Neural progenitor cell (in vitro differentiated cells): Measurements from ENCODE around the gene SIRPA. TPM values are rescaled to one million over a fixed set of nuclear protein-coding genes. Genes with fewer than 3 reads are reported as not detected.

Experiments used
- DNase-seq: peaks from one replicate; pipeline ENCODE4 v3.0.0-alpha.2; 2016; ENCODE audit warnings: low spot score
- H2AFZ ChIP-seq: fragments of 200-600 bp; sonication (generic); replicated peaks from 2 replicates; pipeline ENCODE4 v1.6.1; 2016; ENCODE audit warnings: antibody characterized with exemption
- H3F3A ChIP-seq: fragments of 200-600 bp; sonication (generic); 2 replicates; pipeline ENCODE4 v1.6.1; 2016; ENCODE audit warnings: antibody characterized with exemption, low read depth
- H3K27ac ChIP-seq: fragments of 200-600 bp; sonication (generic); 2 replicates; pipeline ENCODE4 v1.5.1; 2016; ENCODE audit warnings: mild to moderate bottlenecking
- H3K27me3 ChIP-seq: fragments of 200-600 bp; sonication (generic); 2 replicates; pipeline ENCODE4 v1.6.1; 2016; ENCODE audit warnings: mild to moderate bottlenecking, moderate library complexity
- H3K36me3 ChIP-seq: fragments of 200-600 bp; sonication (generic); 2 replicates; pipeline ENCODE4 v1.5.1; 2016
- H3K4me1 ChIP-seq: fragments of 200-600 bp; sonication (generic); 2 replicates; pipeline ENCODE4 v1.6.1; 2016; ENCODE audit warnings: mixed run types
- H3K4me2 ChIP-seq: fragments of 200-600 bp; sonication (generic); 2 replicates; pipeline ENCODE4 v1.6.1; 2016
- H3K4me3 ChIP-seq: fragments of 200-600 bp; sonication (generic); 2 replicates; pipeline ENCODE4 v1.5.1; 2016
- H3K79me2 ChIP-seq: fragments of 200-600 bp; sonication (generic); 2 replicates; pipeline ENCODE4 v1.6.1; 2016; ENCODE audit warnings: low read depth
- H3K9ac ChIP-seq: fragments of 200-600 bp; sonication (generic); 2 replicates; pipeline ENCODE4 v1.6.1; 2016
- H3K9me3 ChIP-seq: fragments of 200-600 bp; sonication (generic); 2 replicates; pipeline ENCODE4 v1.5.1; 2016; ENCODE audit warnings: low read depth
- H4K20me1 ChIP-seq: fragments of 200-600 bp; sonication (generic); 2 replicates; pipeline ENCODE4 v1.6.1; 2016; ENCODE audit warnings: low read depth
- H3K27ac Mint-ChIP-seq: 3 replicates; pipeline ENCODE4 v1.8.0; 2021; ENCODE audit warnings: mixed read lengths
- H3K27me3 Mint-ChIP-seq: 2 replicates; pipeline ENCODE4 v1.8.0; 2022; ENCODE audit warnings: low read depth, mild to moderate bottlenecking, inconsistent platforms, moderate library complexity, mixed read lengths; ENCODE audit not compliant: insufficient read depth
- H3K36me3 Mint-ChIP-seq: 3 replicates; pipeline ENCODE4 v1.8.0; 2021; ENCODE audit warnings: mixed read lengths
- H3K4me1 Mint-ChIP-seq: 3 replicates; pipeline ENCODE4 v1.8.0; 2021; ENCODE audit warnings: mixed read lengths
- H3K4me3 Mint-ChIP-seq: 3 replicates; pipeline ENCODE4 v1.8.0; 2021; ENCODE audit warnings: mild to moderate bottlenecking, moderate library complexity, mixed read lengths
- H3K9me3 Mint-ChIP-seq: 3 replicates; pipeline ENCODE4 v1.8.0; 2020; ENCODE audit warnings: mixed read lengths
- EZH2 ChIP-seq: fragments of 200-600 bp; sonication (generic); IDR thresholded peaks from 2 replicates; pipeline ENCODE4 v1.6.1; 2017; ENCODE audit warnings: antibody characterized with exemption, mild to moderate bottlenecking, moderate library complexity
- EZH2phosphoT487 ChIP-seq: fragments of 200-600 bp; sonication (generic); IDR thresholded peaks from 2 replicates; pipeline ENCODE4 v1.6.1; 2017; ENCODE audit warnings: antibody characterized with exemption
- total RNA-seq: library from RNA; depleted of rRNA; stranded (reverse); fragments of >200 nt; gene quantifications from 2 replicates; pipeline ENCODE4 v1.2.3, GENCODE V29; 2015; ENCODE audit warnings: low replicate concordance
- TF ChIP-seq, protein P1 (sequence below): fragments of 200-600 bp; sonication (generic); IDR thresholded peaks from 2 replicates; pipeline ENCODE4 v1.5.1; 2017; ENCODE audit warnings: antibody characterized with exemption, mild to moderate bottlenecking

The SIRPA gene
- total RNA-seq, 1 donor from 2014 or later: 5.1 TPM

DNA sequence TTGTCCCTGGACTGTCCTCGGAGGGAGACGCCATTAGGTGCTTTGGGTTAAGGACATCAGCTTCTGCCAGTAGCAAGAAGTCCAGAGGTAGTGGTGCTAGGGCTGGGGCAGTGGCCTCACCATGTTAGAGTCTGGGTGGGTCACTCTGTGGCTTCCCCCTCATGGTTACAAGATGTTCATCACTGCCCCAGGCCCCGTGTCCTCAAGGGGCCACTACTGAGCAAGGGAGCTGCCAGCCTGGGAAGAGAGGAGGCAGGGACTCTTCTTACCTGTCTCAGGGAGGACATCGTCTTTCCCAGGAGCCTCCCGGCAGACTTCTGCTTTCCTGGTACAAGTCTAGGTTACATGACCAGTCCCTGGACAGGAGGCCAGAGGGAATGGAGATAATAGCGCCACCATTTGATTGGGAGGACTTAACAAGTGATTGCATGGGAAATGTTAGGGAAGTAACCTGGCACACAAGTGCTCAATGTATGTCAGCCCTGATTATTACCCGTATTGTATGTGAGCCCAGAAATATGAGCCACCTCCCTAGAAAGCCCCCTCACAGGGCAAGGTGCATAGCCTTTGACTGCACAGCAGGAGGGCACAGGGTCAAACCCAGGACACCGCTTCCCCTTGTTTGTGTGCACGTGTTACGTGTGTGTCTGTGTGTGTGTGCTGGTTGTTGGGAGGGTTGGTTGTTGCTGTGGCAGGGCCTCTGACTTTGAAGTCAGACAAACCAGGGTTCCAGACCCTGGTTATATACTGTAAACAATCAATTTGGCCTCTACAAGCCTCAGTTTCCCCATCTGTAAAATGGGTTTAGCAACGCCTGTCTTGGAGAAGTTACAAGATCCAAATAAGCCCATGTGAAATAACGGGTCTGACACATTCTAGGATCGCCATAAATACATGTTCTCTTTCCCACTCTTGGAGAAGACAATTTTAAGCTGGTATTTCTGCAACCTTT is 30.0 kb downstream of the SIRPA start:
- no peak overlapping the region for H3K4me3 Mint-ChIP-seq
- no peaks in the 10 kb centered on the region for H3K36me3 ChIP-seq
- H3K27ac ChIP-seq: no peak overlapping the region
- no peak overlapping the region for H3K4me2 ChIP-seq
- H4K20me1 ChIP-seq: no peaks in the 10 kb centered on the region
- H3F3A ChIP-seq: no peaks in the 10 kb centered on the region
- no peaks in the 10 kb centered on the region for H3K9me3 Mint-ChIP-seq
- no peaks in the 10 kb centered on the region for H3K27me3 ChIP-seq
- H3K36me3 Mint-ChIP-seq: peaks cover 3% of the 10 kb centered on the region
- no peaks in the 10 kb centered on the region for H3K4me1 ChIP-seq
- H3K79me2 ChIP-seq: no peaks in the 10 kb centered on the region
- peaks cover 8% of the 10 kb centered on the region for H3K4me1 Mint-ChIP-seq
- H3K27ac Mint-ChIP-seq: no peak overlapping the region
- no peak overlapping the region for H3K4me3 ChIP-seq
- no peak overlapping the region for H3K9ac ChIP-seq
- no peak overlapping the region for H2AFZ ChIP-seq
- no peak for DNase-seq
- TF ChIP-seq, protein P1, sequence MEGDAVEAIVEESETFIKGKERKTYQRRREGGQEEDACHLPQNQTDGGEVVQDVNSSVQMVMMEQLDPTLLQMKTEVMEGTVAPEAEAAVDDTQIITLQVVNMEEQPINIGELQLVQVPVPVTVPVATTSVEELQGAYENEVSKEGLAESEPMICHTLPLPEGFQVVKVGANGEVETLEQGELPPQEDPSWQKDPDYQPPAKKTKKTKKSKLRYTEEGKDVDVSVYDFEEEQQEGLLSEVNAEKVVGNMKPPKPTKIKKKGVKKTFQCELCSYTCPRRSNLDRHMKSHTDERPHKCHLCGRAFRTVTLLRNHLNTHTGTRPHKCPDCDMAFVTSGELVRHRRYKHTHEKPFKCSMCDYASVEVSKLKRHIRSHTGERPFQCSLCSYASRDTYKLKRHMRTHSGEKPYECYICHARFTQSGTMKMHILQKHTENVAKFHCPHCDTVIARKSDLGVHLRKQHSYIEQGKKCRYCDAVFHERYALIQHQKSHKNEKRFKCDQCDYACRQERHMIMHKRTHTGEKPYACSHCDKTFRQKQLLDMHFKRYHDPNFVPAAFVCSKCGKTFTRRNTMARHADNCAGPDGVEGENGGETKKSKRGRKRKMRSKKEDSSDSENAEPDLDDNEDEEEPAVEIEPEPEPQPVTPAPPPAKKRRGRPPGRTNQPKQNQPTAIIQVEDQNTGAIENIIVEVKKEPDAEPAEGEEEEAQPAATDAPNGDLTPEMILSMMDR: no peak
- TF ChIP-seq EZH2phosphoT487 (no peak), EZH2 (no peak)
- peaks cover 3% of the 10 kb centered on the region for H3K27me3 Mint-ChIP-seq
- H3K9me3 ChIP-seq: no peaks in the 10 kb centered on the region

- DNase-seq: no peak
- Mint-ChIP-seq H3K27me3 (peaks cover 3% of the 10 kb centered on the region), H3K36me3 (peaks cover 3% of the 10 kb centered on the region), H3K9me3 (no peaks in the 10 kb centered on the region), H3K4me1 (peaks cover 8% of the 10 kb centered on the region), H3K27ac (no peak overlapping the region), H3K4me3 (no peak overlapping the region)
- no peaks in the 10 kb centered on the region for H3K4me1 ChIP-seq
- H4K20me1 ChIP-seq: no peaks in the 10 kb centered on the region
- H3K4me3 ChIP-seq: no peak overlapping the region
- no peaks in the 10 kb centered on the region for H3F3A ChIP-seq
- no peaks in the 10 kb centered on the region for H3K36me3 ChIP-seq
- H3K27me3 ChIP-seq: no peaks in the 10 kb centered on the region
- TF ChIP-seq EZH2phosphoT487 (no peak), EZH2 (no peak)
- TF ChIP-seq, protein P1: no peak
- H3K9ac ChIP-seq: no peak overlapping the region
- H2AFZ ChIP-seq: no peak overlapping the region
- H3K4me2 ChIP-seq: no peak overlapping the region
- no peak overlapping the region for H3K27ac ChIP-seq
- H3K79me2 ChIP-seq: no peaks in the 10 kb centered on the region
- no peaks in the 10 kb centered on the region for H3K9me3 ChIP-seq
Observed at GRCh38 chr20:1926237-1926636, 31.0 kb downstream of the SIRPA start.

DNA sequence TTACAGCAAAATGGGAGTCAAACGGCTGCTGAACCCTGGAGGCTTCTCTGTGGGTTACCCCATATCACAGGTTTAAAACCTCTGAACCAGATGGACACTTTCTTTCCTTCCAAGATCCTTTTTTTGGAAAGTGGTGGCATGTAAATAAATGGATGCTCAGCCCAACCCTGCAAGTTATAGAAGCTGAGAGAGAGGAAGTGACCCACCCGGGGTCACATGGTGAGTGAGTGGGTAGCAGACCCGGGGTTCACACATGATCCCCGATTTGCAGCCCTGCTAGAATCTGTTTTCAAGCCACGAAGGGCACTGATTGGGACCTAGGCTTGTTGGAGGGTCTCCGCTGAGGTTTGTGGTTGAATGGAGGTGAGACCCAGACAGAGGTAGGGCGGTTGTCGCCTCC is 32.0 kb downstream of the SIRPA start:
- Mint-ChIP-seq H3K4me3 (no peak overlapping the region), H3K27ac (no peak overlapping the region), H3K9me3 (no peaks in the 10 kb centered on the region), H3K4me1 (peaks cover 8% of the 10 kb centered on the region), H3K36me3 (peaks cover 3% of the 10 kb centered on the region), H3K27me3 (peaks cover 3% of the 10 kb centered on the region)
- H3F3A ChIP-seq: no peaks in the 10 kb centered on the region
- no peaks in the 10 kb centered on the region for H3K79me2 ChIP-seq
- no peak for DNase-seq
- H3K4me1 ChIP-seq: no peaks in the 10 kb centered on the region
- H3K9me3 ChIP-seq: no peaks in the 10 kb centered on the region
- TF ChIP-seq EZH2phosphoT487 (no peak), EZH2 (no peak)
- TF ChIP-seq, protein P1: no peak
- H2AFZ ChIP-seq: no peak overlapping the region
- no peak overlapping the region for H3K27ac ChIP-seq
- no peak overlapping the region for H3K4me3 ChIP-seq
- no peaks in the 10 kb centered on the region for H4K20me1 ChIP-seq
- no peak overlapping the region for H3K4me2 ChIP-seq
- H3K27me3 ChIP-seq: no peaks in the 10 kb centered on the region
- H3K36me3 ChIP-seq: no peaks in the 10 kb centered on the region
- H3K9ac ChIP-seq: no peak overlapping the region
